ENCODE measurements around the gene PIGB. TPM values are rescaled to one million over a fixed set of nuclear protein-coding genes. Genes with fewer than 3 reads are reported as not detected.

The PIGB gene
- total and polyA plus RNA-seq, 2 of the 4 experiments (the other 2 are of a cell fraction): 9.2 to 11.8 TPM

DNA sequence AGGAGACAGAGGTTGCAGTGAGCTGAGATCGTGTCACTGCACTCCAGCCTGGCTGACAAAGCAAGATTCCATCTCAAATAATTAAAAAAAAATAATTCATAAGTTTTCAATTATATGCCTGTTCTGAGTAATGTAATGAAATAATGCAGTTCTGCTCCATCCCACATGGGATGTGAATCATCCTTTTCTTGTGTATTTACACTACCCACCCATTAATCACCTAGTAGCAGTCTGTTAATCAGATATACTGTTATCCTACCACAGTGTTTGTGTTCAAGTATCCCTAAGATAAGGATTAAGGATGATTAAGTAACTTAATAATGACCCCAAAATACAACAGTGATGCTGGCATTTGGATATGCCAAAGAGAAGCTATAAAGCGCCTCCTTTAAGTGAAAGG lies 38.8 kb downstream of the PIGB start:
- H3K79me1 ChIP-seq (ENCODE audit: low read depth in 1 of 2, low read length in 2 of 2): no peaks in the 10 kb centered on the region
- TF ChIP-seq FOS (IDR thresholded peaks at IDR 0.05; ENCODE audit: low read depth, low read length) (peak; percentile 57; the same call in 1 of the 2 replicates), RAD21 (IDR thresholded peaks at IDR 0.05; ENCODE audit: low read length) (no peak), MAZ (IDR thresholded peaks at IDR 0.05; ENCODE audit: borderline replicate concordance, low read depth, low read length) (no peak), SMC3 (IDR thresholded peaks at IDR 0.05; ENCODE audit: low read depth, low read length) (no peak), RFX5 (IDR thresholded peaks at IDR 0.05; ENCODE audit: low read depth, low read length) (no peak), CTCF (conservative IDR thresholded peaks at IDR 0.05; ENCODE audit: low read depth, low read length) (no peak), POLR2A (IDR thresholded peaks at IDR 0.05; ENCODE audit: low read depth, low read length) (no peak), CHD1 (IDR thresholded peaks at IDR 0.05; ENCODE audit: low read depth, low read length) (no peak), CEBPB (IDR thresholded peaks at IDR 0.05; ENCODE audit: low read depth, low read length) (no peak), RCOR1 (IDR thresholded peaks at IDR 0.05; ENCODE audit: insufficient replicate concordance, low read length) (peak; percentile 18), BHLHE40 (IDR thresholded peaks at IDR 0.05; ENCODE audit: low read depth, low read length) (peak; percentile 18; the same call in 1 of the 2 replicates), MAFK (IDR thresholded peaks at IDR 0.05; ENCODE audit: low read depth, low read length) (no peak), NFE2L2 (IDR thresholded peaks at IDR 0.05; ENCODE audit: low read depth, low read length) (no peak), MXI1 (IDR thresholded peaks at IDR 0.05; ENCODE audit: borderline replicate concordance, low read depth, low read length) (no peak)
- TF ChIP-seq, protein P1, sequence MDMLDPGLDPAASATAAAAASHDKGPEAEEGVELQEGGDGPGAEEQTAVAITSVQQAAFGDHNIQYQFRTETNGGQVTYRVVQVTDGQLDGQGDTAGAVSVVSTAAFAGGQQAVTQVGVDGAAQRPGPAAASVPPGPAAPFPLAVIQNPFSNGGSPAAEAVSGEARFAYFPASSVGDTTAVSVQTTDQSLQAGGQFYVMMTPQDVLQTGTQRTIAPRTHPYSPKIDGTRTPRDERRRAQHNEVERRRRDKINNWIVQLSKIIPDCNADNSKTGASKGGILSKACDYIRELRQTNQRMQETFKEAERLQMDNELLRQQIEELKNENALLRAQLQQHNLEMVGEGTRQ (IDR thresholded peaks at IDR 0.05; ENCODE audit: low read depth, low read length): no peak
- TF ChIP-seq, protein P2, sequence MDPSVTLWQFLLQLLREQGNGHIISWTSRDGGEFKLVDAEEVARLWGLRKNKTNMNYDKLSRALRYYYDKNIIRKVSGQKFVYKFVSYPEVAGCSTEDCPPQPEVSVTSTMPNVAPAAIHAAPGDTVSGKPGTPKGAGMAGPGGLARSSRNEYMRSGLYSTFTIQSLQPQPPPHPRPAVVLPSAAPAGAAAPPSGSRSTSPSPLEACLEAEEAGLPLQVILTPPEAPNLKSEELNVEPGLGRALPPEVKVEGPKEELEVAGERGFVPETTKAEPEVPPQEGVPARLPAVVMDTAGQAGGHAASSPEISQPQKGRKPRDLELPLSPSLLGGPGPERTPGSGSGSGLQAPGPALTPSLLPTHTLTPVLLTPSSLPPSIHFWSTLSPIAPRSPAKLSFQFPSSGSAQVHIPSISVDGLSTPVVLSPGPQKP (IDR thresholded peaks at IDR 0.05; ENCODE audit: borderline replicate concordance, low read depth, low read length): no peak
- H3K36me3 ChIP-seq (ENCODE audit: control insufficient read depth, insufficient read depth, low read length): no peaks in the 10 kb centered on the region
- no peak overlapping the region for H4K91ac ChIP-seq (ENCODE audit: insufficient read depth, low read depth, low read length)
- H3K4me2 ChIP-seq (ENCODE audit: low read depth, low read length): no peak overlapping the region
- H3K9me1 ChIP-seq (ENCODE audit: insufficient read depth, low read length): no peaks in the 10 kb centered on the region
- H2BK5ac ChIP-seq (ENCODE audit: low read depth, low read length, poor library complexity, severe bottlenecking): no peak overlapping the region
- BruUV-seq (replicated peaks): no TSS peak
- no peak overlapping the region for H2BK15ac ChIP-seq (ENCODE audit: low read depth, low read length)
- CTCF ChIA-PET: no interaction called here
- H2AK5ac ChIP-seq (ENCODE audit: low read depth, low read length): no peak overlapping the region
- in situ Hi-C loops (cut with MboI; ENCODE audit: low sequenced_read_pairs) (no loop called here), intact Hi-C loops (cut with micrococcal nuclease) (no loop called here), dilution Hi-C loops (cut with HindIII; ENCODE audit: low sequenced_read_pairs, unreplicated experiment) (no loop called here)
- H3K56ac ChIP-seq (ENCODE audit: extremely low read depth, insufficient read depth, low read length): no peak overlapping the region
- WGBS, 2 experiments (ENCODE audit: extremely low coverage in 2 of 2, insufficient read length in 1 of 2): no CpG with 5 or more reads among the region's 2 CpGs
- H3K23ac ChIP-seq (ENCODE audit: low read depth, low read length): no peak overlapping the region
- no peaks in the 10 kb centered on the region; the same call in 1 of the 2 replicates for H3K27me3 ChIP-seq (ENCODE audit: control insufficient read depth, insufficient read depth, low read length)
- no peak overlapping the region for H2AFZ ChIP-seq (replicated peaks; ENCODE audit: low read length, poor library complexity)
- H2AK9ac ChIP-seq (replicated peaks; ENCODE audit: low read depth, low read length, poor library complexity): no peak overlapping the region
- H3K14ac ChIP-seq (replicated peaks; ENCODE audit: low read depth, low read length): no peak overlapping the region
- no peak overlapping the region for H3K9ac ChIP-seq (ENCODE audit: low read depth, low read length)
- no peak overlapping the region for H4K5ac ChIP-seq (ENCODE audit: low read depth, low read length)
- no peaks in the 10 kb centered on the region for H3K9me3 ChIP-seq (ENCODE audit: control insufficient read depth, insufficient read depth, low read length)
- no peak overlapping the region for H3K18ac ChIP-seq (ENCODE audit: low read depth, low read length)
- peaks cover 5% of the 10 kb centered on the region for H3K4me1 ChIP-seq (ENCODE audit: control insufficient read depth, insufficient read depth, low read length)
- peak; percentile 96 for ATAC-seq (ENCODE audit: low read depth)
- H2BK120ac ChIP-seq (ENCODE audit: low read depth, low read length): no peak overlapping the region
- no peak overlapping the region for H3K4me3 ChIP-seq (ENCODE audit: insufficient read depth, low read depth, low read length)
- no peaks in the 10 kb centered on the region for H4K20me1 ChIP-seq (ENCODE audit: insufficient read depth, low read length)
- H3K27ac ChIP-seq (ENCODE audit: insufficient read depth, low read length): no peak overlapping the region
- peak; percentile 82 for DNase-seq
- no peak overlapping the region for H4K8ac ChIP-seq (ENCODE audit: low read depth in 2 of 2, low read length in 2 of 2)
- POLR2A ChIA-PET (ENCODE audit: unreplicated experiment): no interaction called here
- H2BK20ac ChIP-seq (ENCODE audit: low read depth, low read length): no peak overlapping the region
- H3K4ac ChIP-seq (ENCODE audit: low read depth, low read length): no peak overlapping the region

Data from IMR-90 (cell line).